Heart left ventricle (tissue), 16 donors: ENCODE results near the gene TXNRD2. TPM values are rescaled to one million over a fixed set of nuclear protein-coding genes. Genes with fewer than 3 reads are reported as not detected.
A peak's percentile ranks its signal among the peaks of the same experiment; 100 is the strongest.

Experiments
- ATAC-seq, 4 donors: fragments of 200-7000 bp; cut with Tn5 transposase; one replicate each; pipeline ENCODE4 v1.9.1; 2020 to 2022; ENCODE audit warnings: moderate library complexity in 4 of 4, mild to moderate bottlenecking in 3 of 4, moderate number of reproducible peaks in 1 of 4
- DNase-seq, 5 donors: peaks; one replicate each; pipeline ENCODE4 v3.0.0-alpha.2; 2020
- H3K27ac ChIP-seq, 12 donors: fragments of 200-600 bp; sonication (generic) in 4 of 12; one replicate each; pipeline versions ENCODE4 v1.5.0 to v1.8.0; 2016 to 2022; ENCODE audit warnings: mild to moderate bottlenecking in 2 of 12
- H3K27me3 ChIP-seq, 9 donors: fragments of 200-600 bp; sonication (generic) in 2 of 9; one replicate each; pipeline versions ENCODE4 v1.5.1 to v1.8.0; 2016 to 2022; ENCODE audit warnings: mild to moderate bottlenecking in 3 of 9
- H3K36me3 ChIP-seq, 9 donors: fragments of 200-600 bp; sonication (generic) in 2 of 9; one replicate each; pipeline versions ENCODE4 v1.5.0 to v1.8.0; 2018 to 2022; ENCODE audit warnings: mild to moderate bottlenecking in 2 of 9
- H3K4me1 ChIP-seq, 12 donors: fragments of 200-600 bp; sonication (generic) in 4 of 12; one replicate each; pipeline versions ENCODE4 v1.5.0 to v1.8.0; 2016 to 2022; ENCODE audit warnings: mild to moderate bottlenecking in 3 of 12
- H3K4me3 ChIP-seq, 12 donors: fragments of 200-600 bp; sonication (generic) in 4 of 12; one replicate each; pipeline versions ENCODE4 v1.5.0 to v1.8.0; 2017 to 2022; ENCODE audit warnings: mild to moderate bottlenecking in 9 of 12, moderate library complexity in 4 of 12
- H3K9me3 ChIP-seq, 12 donors: fragments of 200-600 bp; sonication (generic) in 4 of 12; one replicate each; pipeline versions ENCODE4 v1.5.0 to v1.8.0; 2016 to 2022; ENCODE audit warnings: mild to moderate bottlenecking in 1 of 12
- CTCF ChIP-seq, 12 donors: fragments of 200-600 bp; sonication (generic) in 4 of 12; IDR thresholded peaks; one replicate each; pipeline versions ENCODE4 v1.5.0 to v1.8.0; 2018 to 2022; ENCODE audit warnings: antibody characterized with exemption in 12 of 12, mild to moderate bottlenecking in 5 of 12
- POLR2A ChIP-seq, 2 donors: fragments of 450-650 bp; IDR thresholded peaks; one replicate each; pipeline ENCODE4 v1.6.1; 2017; ENCODE audit warnings: antibody characterized with exemption in 2 of 2, mild to moderate bottlenecking in 2 of 2, moderate library complexity in 2 of 2
- WGBS, 4 donors: extraction: QIAGEN DNeasy Blood & Tissue Kit in 2 of 4; methylation state at CpG; one replicate each; pipeline versions ENCODE4 v1.1.5 to v1.1.7; 2013 to 2018; 5-methylcytosine and 5-hydroxymethylcytosine counted together
- intact Hi-C, 10 donors: fragments of 100-400 bp; cut with DNase I; formaldehyde crosslinking; loops; one replicate each; pipeline versions ENCODE4 v1.11.1 to v1.14.2; 2022
- polyA plus RNA-seq, 2 donors: library from polyadenylated mRNA; stranded (reverse); fragments of 200-250 nt; gene quantifications; one replicate each; pipeline ENCODE4 v1.2.3, GENCODE V29; 2013
- total RNA-seq, 9 donors: library from RNA; depleted of rRNA in 2 of 9; stranded (reverse); fragments of >200 nt in 2 of 9; fragmentation: NEBNext Ultra II Directional in 3 of 9; extraction: Animal tissue kit (Norgen Biotek cat#: 25700) in 3 of 9; gene quantifications; one replicate each; pipeline versions ENCODE4 v1.1.0 to v1.2.4, GENCODE V29; 2016 to 2023
- donor health status: ischemic (EF 13 %, LVEDD 7.1; RV severe dilation, severe dysfunction).
- donor health status: healthy with polysubstance abuse.
- donor health status: DM: no; HTN: yes; CAD: no.
- donor health status: DM: no; HTN: no; CAD: no.
- donor health status: ischemic (EF 25% LVEDD 6.9; RV normal size, moderate dysfunction).
- donor health status: ischemic (EF 25% LVEDD 5.7; RV mildly dilated, moderate dysfunction).
- donor health status: healthy.
- donor health status: DM: yes; HTN: yes; CAD: no.
- donor health status: ischemic (EF 35%, LVEDD 5.7; RV mildly dilated, moderate dysfunction).
- donor health status: nonischemic (EF 11% LVEDD 7.7; RV severe dilation, severe dysfunction).
- donor health status: DM: yes; HTN: yes; CAD: no.
- donor health status: PGD.
- donor health status: ischemic (EF 29% LVEDD 5.4; RV normal size, mild dysfunction).
- donor health status: nonischemic (EF 23%, LVEDD 6.1; RV moderate dilation, normal function).

The TXNRD2 gene
- total and polyA plus RNA-seq, 11 donors, result 23.4 to 60.2 (median 33.5) TPM

- DNase-seq (peak in 1 of 5 donors; percentile 16), ATAC-seq (no peak)
- no peaks in the 10 kb centered on the region for H3K4me1 ChIP-seq
- TF ChIP-seq CTCF (IDR thresholded peaks at IDR 0.05) (no peak), POLR2A (IDR thresholded peaks at IDR 0.05) (no peak)
- H3K27ac ChIP-seq, result no peak overlapping the region
- 88 to 97% (median 94%) methylated on average over 7 of the region's 7 CpGs for WGBS, 4 donors
- no peak overlapping the region for H3K4me3 ChIP-seq
- H3K27me3 ChIP-seq, result no peaks in the 10 kb centered on the region
- H3K9me3 ChIP-seq, result no peaks in the 10 kb centered on the region
- no peaks in the 10 kb centered on the region for H3K36me3 ChIP-seq
- intact Hi-C loops, result no loop called here
These were observed 74.0 kb downstream of the TXNRD2 start for GRCh38 chr22:19867617-19868016.

GRCh38 chr22:19866665-19867009 lies 75.0 kb downstream of the TXNRD2 start:
- TF ChIP-seq POLR2A (IDR thresholded peaks at IDR 0.05), result no peak
- no peak for TF ChIP-seq CTCF (IDR thresholded peaks at IDR 0.05)
- intact Hi-C loops, result no loop called here
- 92 to 96% (median 93%) methylated on average over 3 of the region's 3 CpGs for WGBS, 4 donors

GRCh38 chr22:19865141-19865829 lies 76.3 kb downstream of the TXNRD2 start:
- no peaks in the 10 kb centered on the region for H3K9me3 ChIP-seq
- 77 to 88% (median 82%) methylated on average over 12 of the region's 12 CpGs for WGBS, 4 donors
- no peak overlapping the region for H3K4me3 ChIP-seq
- intact Hi-C loops, result no loop called here
- DNase-seq (no peak), ATAC-seq (no peak)
- no peak for TF ChIP-seq CTCF (IDR thresholded peaks at IDR 0.05)
- TF ChIP-seq POLR2A (IDR thresholded peaks at IDR 0.05), result no peak
- no peaks in the 10 kb centered on the region for H3K27me3 ChIP-seq
- H3K36me3 ChIP-seq, result no peaks in the 10 kb centered on the region
- H3K27ac ChIP-seq, result no peak overlapping the region
- H3K4me1 ChIP-seq, result no peaks in the 10 kb centered on the region

More at GRCh38 chr22:19866665-19867009, 75.0 kb downstream of the TXNRD2 start:
- no peaks in the 10 kb centered on the region for H3K9me3 ChIP-seq
- H3K27me3 ChIP-seq, result no peaks in the 10 kb centered on the region
- no peak for DNase-seq
- H3K4me3 ChIP-seq, result no peak overlapping the region
- no peaks in the 10 kb centered on the region for H3K36me3 ChIP-seq
- ATAC-seq, result no peak
- no peaks in the 10 kb centered on the region for H3K4me1 ChIP-seq
- no peak overlapping the region for H3K27ac ChIP-seq

DNA sequence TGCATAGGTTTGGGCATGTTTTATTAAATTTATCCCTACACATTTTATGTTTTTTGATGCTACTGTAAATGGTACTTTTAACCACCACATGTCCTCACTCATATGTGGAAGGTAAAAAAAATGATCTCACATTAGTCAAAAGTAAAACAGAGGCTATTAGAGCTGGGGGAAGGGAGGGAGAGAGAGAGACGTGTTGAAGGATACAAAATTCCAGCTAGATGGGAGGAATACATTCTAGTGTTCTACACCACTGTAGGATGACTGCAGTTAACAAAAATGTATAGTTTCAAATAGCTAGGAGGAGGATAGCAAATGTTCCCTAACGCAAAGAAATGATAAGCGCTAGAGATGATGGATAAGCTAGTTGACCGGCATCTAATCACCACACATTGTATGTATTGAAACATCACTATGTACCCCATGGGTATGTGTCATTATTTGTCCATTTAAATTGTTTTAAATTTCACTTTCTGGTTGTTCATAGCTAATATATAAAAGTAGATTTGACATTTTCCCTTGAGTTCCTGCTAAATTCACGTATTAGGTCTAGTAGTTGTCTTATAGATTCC lies 77.0 kb downstream of the TXNRD2 start:
- no peak for ATAC-seq
- TF ChIP-seq POLR2A (IDR thresholded peaks at IDR 0.05), result no peak
- TF ChIP-seq CTCF (IDR thresholded peaks at IDR 0.05), result no peak

More for the DNA sequence above, 77.0 kb downstream of the TXNRD2 start:
- H3K27me3 ChIP-seq, result no peaks in the 10 kb centered on the region
- 91 to 95% (median 92%) methylated on average over 5 of the region's 5 CpGs for WGBS, 4 donors
- no peaks in the 10 kb centered on the region for H3K9me3 ChIP-seq
- no peaks in the 10 kb centered on the region for H3K36me3 ChIP-seq
- DNase-seq, result no peak
- no peak overlapping the region for H3K4me3 ChIP-seq
- H3K27ac ChIP-seq, result no peak overlapping the region
- intact Hi-C loops, result no loop called here
- H3K4me1 ChIP-seq, result no peaks in the 10 kb centered on the region
